ENCODE data around the gene TMEM45A.

TMEM45A gene

GRCh38 chr3:100560426-100560825 lies 68.0 kb downstream of the TMEM45A start:
- DNase-seq (ENCODE audit: extremely low spot score) = no peak
- POLR2A ChIA-PET = interaction anchor here (1.3 kb wide), 1 partner anchor 68 kb away, joined by 3 read pairs; the partner anchor contains the start of gene TMEM45A
- CTCF ChIA-PET = no interaction called here
- no peak for TF ChIP-seq TARDBP (IDR thresholded peaks at IDR 0.05)
- TF ChIP-seq NFRKB (IDR thresholded peaks at IDR 0.05) = no peak
- no peak for TF ChIP-seq SP1 (IDR thresholded peaks at IDR 0.05)
- no peak for TF ChIP-seq L3MBTL2 (conservative IDR thresholded peaks at IDR 0.05)
- no peak for TF ChIP-seq ELF4 (IDR thresholded peaks at IDR 0.05)
- no peak for TF ChIP-seq BHLHE40 (IDR thresholded peaks at IDR 0.05; ENCODE audit: borderline replicate concordance)

- POLR2A ChIA-PET = no interaction called here
- TF ChIP-seq L3MBTL2 (conservative IDR thresholded peaks at IDR 0.05) = no peak
- no peak for TF ChIP-seq TARDBP (IDR thresholded peaks at IDR 0.05)
- no peak for TF ChIP-seq ELF4 (IDR thresholded peaks at IDR 0.05)
- no peak for TF ChIP-seq FOXK2 (IDR thresholded peaks at IDR 0.05)
- no peak for TF ChIP-seq SP1 (IDR thresholded peaks at IDR 0.05)
- TF ChIP-seq NFRKB (IDR thresholded peaks at IDR 0.05) = no peak
- no peak for TF ChIP-seq SUZ12 (IDR thresholded peaks at IDR 0.05)
- no peak for TF ChIP-seq PKNOX1 (IDR thresholded peaks at IDR 0.05)
- TF ChIP-seq ZNF384 (IDR thresholded peaks at IDR 0.05) = no peak
- TF ChIP-seq CTBP1 (IDR thresholded peaks at IDR 0.05; ENCODE audit: borderline replicate concordance) = no peak
- TF ChIP-seq LEF1 (IDR thresholded peaks at IDR 0.05; ENCODE audit: borderline replicate concordance) = no peak
- TF ChIP-seq BHLHE40 (IDR thresholded peaks at IDR 0.05; ENCODE audit: borderline replicate concordance) = no peak
- no peak for TF ChIP-seq HDGF (IDR thresholded peaks at IDR 0.05; ENCODE audit: borderline replicate concordance)
- TF ChIP-seq FOXM1 (IDR thresholded peaks at IDR 0.05; ENCODE audit: borderline replicate concordance) = no peak
- TF ChIP-seq FOXA1 (IDR thresholded peaks at IDR 0.05) = no peak
- no peak for TF ChIP-seq ARNT (IDR thresholded peaks at IDR 0.05)
- CTCF ChIA-PET = interaction anchor here (0.6 kb wide), 1 partner anchor 80 kb away, joined by 4 read pairs; no protein-coding TSS in a partner anchor
- DNase-seq (ENCODE audit: extremely low spot score) = no peak
Measured at GRCh38 chr3:100561459-100562158, 69.2 kb downstream of the TMEM45A start.

GRCh38 chr3:100562224-100562857 lies 69.9 kb downstream of the TMEM45A start:
- POLR2A ChIA-PET = no interaction called here
- no peak for DNase-seq (ENCODE audit: extremely low spot score)
- no peak for TF ChIP-seq SP1 (IDR thresholded peaks at IDR 0.05)
- no peak for TF ChIP-seq TARDBP (IDR thresholded peaks at IDR 0.05)
- no peak for TF ChIP-seq SUZ12 (IDR thresholded peaks at IDR 0.05)
- no peak for TF ChIP-seq BHLHE40 (IDR thresholded peaks at IDR 0.05; ENCODE audit: borderline replicate concordance)
- no peak for TF ChIP-seq ZNF384 (IDR thresholded peaks at IDR 0.05)
- no peak for TF ChIP-seq PKNOX1 (IDR thresholded peaks at IDR 0.05)
- TF ChIP-seq NFRKB (IDR thresholded peaks at IDR 0.05) = no peak
- TF ChIP-seq LEF1 (IDR thresholded peaks at IDR 0.05; ENCODE audit: borderline replicate concordance) = no peak
- no peak for TF ChIP-seq HDGF (IDR thresholded peaks at IDR 0.05; ENCODE audit: borderline replicate concordance)
- TF ChIP-seq ELF4 (IDR thresholded peaks at IDR 0.05) = no peak
- no peak for TF ChIP-seq FOXM1 (IDR thresholded peaks at IDR 0.05; ENCODE audit: borderline replicate concordance)
- TF ChIP-seq L3MBTL2 (conservative IDR thresholded peaks at IDR 0.05) = no peak
- no peak for TF ChIP-seq ARNT (IDR thresholded peaks at IDR 0.05)
- no peak for TF ChIP-seq CTBP1 (IDR thresholded peaks at IDR 0.05; ENCODE audit: borderline replicate concordance)
- no peak for TF ChIP-seq FOXK2 (IDR thresholded peaks at IDR 0.05)
- TF ChIP-seq FOXA1 (IDR thresholded peaks at IDR 0.05) = no peak
- CTCF ChIA-PET = interaction anchor here (0.6 kb wide), 1 partner anchor 79 kb away, joined by 4 read pairs; no protein-coding TSS in a partner anchor

GRCh38 chr3:100563228-100563627 lies 70.8 kb downstream of the TMEM45A start:
- ChIA-PET CTCF (no interaction called here), POLR2A (no interaction called here)
- TF ChIP-seq ELF4 (IDR thresholded peaks at IDR 0.05) = no peak
- TF ChIP-seq ARNT (IDR thresholded peaks at IDR 0.05) = no peak
- no peak for TF ChIP-seq NFRKB (IDR thresholded peaks at IDR 0.05)
- no peak for TF ChIP-seq LEF1 (IDR thresholded peaks at IDR 0.05; ENCODE audit: borderline replicate concordance)
- TF ChIP-seq SUZ12 (IDR thresholded peaks at IDR 0.05) = no peak
- TF ChIP-seq BHLHE40 (IDR thresholded peaks at IDR 0.05; ENCODE audit: borderline replicate concordance) = no peak
- TF ChIP-seq FOXM1 (IDR thresholded peaks at IDR 0.05; ENCODE audit: borderline replicate concordance) = no peak
- TF ChIP-seq L3MBTL2 (conservative IDR thresholded peaks at IDR 0.05) = no peak
- TF ChIP-seq FOXA1 (IDR thresholded peaks at IDR 0.05) = no peak
- TF ChIP-seq ZNF384 (IDR thresholded peaks at IDR 0.05) = no peak
- TF ChIP-seq CTBP1 (IDR thresholded peaks at IDR 0.05; ENCODE audit: borderline replicate concordance) = no peak
- TF ChIP-seq SP1 (IDR thresholded peaks at IDR 0.05) = no peak
- no peak for TF ChIP-seq PKNOX1 (IDR thresholded peaks at IDR 0.05)
- no peak for TF ChIP-seq FOXK2 (IDR thresholded peaks at IDR 0.05)
- no peak for TF ChIP-seq HDGF (IDR thresholded peaks at IDR 0.05; ENCODE audit: borderline replicate concordance)
- no peak for TF ChIP-seq TARDBP (IDR thresholded peaks at IDR 0.05)
- DNase-seq (ENCODE audit: extremely low spot score) = no peak

GRCh38 chr3:100563652-100564211 lies 71.3 kb downstream of the TMEM45A start:
- TF ChIP-seq L3MBTL2 (conservative IDR thresholded peaks at IDR 0.05) (no peak), ARNT (IDR thresholded peaks at IDR 0.05) (no peak), SUZ12 (IDR thresholded peaks at IDR 0.05) (no peak), FOXM1 (IDR thresholded peaks at IDR 0.05; ENCODE audit: borderline replicate concordance) (no peak), ZNF384 (IDR thresholded peaks at IDR 0.05) (no peak), FOXK2 (IDR thresholded peaks at IDR 0.05) (no peak), NFRKB (IDR thresholded peaks at IDR 0.05) (no peak), HDGF (IDR thresholded peaks at IDR 0.05; ENCODE audit: borderline replicate concordance) (no peak), SP1 (IDR thresholded peaks at IDR 0.05) (no peak), CTBP1 (IDR thresholded peaks at IDR 0.05; ENCODE audit: borderline replicate concordance) (no peak), BHLHE40 (IDR thresholded peaks at IDR 0.05; ENCODE audit: borderline replicate concordance) (no peak), ELF4 (IDR thresholded peaks at IDR 0.05) (no peak), TARDBP (IDR thresholded peaks at IDR 0.05) (no peak)
- no peak for DNase-seq (ENCODE audit: extremely low spot score)
- ChIA-PET POLR2A (no interaction called here), CTCF (interaction anchor here (0.7 kb wide), 1 partner anchor 121 kb away, joined by 3 read pairs; no protein-coding TSS in a partner anchor)
